ENCODE results near the gene ORC4.

ORC4 gene

DNA sequence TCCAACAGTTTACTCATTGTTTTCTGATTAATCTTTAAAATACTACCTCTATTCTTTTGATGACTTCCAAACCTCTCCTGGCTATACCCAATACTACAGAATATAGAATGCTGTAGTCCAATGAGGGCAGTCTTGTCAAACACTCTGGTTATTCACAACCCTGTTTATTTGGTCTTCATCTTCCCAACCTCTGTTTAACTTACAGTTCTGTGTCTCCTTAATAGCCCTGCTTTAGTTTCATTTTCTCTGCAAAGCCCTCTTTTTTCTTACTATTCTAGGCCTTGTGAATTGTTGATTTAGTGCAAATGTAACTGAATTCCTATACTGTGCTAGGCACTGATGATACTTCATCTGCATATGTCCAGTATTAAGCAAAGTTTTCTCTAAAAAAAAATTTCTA lies 135.7 kb downstream of the ORC4 start:
- no peak for TF ChIP-seq CTCF (IDR thresholded peaks at IDR 0.05; ENCODE audit: unreplicated experiment in 3 of 3)
- Mint-ChIP-seq H3K4me3 (no peak overlapping the region), H3K27ac (peak overlapping the region in 1 of 3 experiments; percentile 42), H3K9me3 (no peaks in the 10 kb centered on the region), H3K4me1 (peaks cover 40% of the 10 kb centered on the region), H3K27me3 (ENCODE audit: low read depth) (no peaks in the 10 kb centered on the region), H3K36me3 (ENCODE audit: low read depth) (no peaks in the 10 kb centered on the region)

- no peak for TF ChIP-seq CTCF (IDR thresholded peaks at IDR 0.05; ENCODE audit: unreplicated experiment in 3 of 3)
- Mint-ChIP-seq H3K36me3 (ENCODE audit: low read depth) (no peaks in the 10 kb centered on the region), H3K4me1 (peaks cover 32% of the 10 kb centered on the region), H3K4me3 (no peak overlapping the region), H3K9me3 (no peaks in the 10 kb centered on the region), H3K27me3 (ENCODE audit: low read depth) (no peaks in the 10 kb centered on the region), H3K27ac (no peak overlapping the region)
Measured at GRCh38 chr2:147882631-147883030, 137.9 kb downstream of the ORC4 start.

Measured in nephron (organoid).